Sigmoid colon (tissue), 4 donors: Measurements from ENCODE around the gene HOXB1.

ENCODE experiments used
- CTCF ChIP-seq, 4 experiments: fragments of 450-650 bp in 3 of 4; fragments of 200-600 bp in 1 of 4; IDR thresholded peaks; one replicate each; pipeline ENCODE4 v1.5.1; 2016 to 2019; ENCODE audit warnings: antibody characterized with exemption in 4 of 4, mild to moderate bottlenecking in 3 of 4, moderate library complexity in 2 of 4
- EP300 ChIP-seq, 4 donors: sonication (generic); formaldehyde crosslinking; IDR thresholded peaks; one replicate each; pipeline ENCODE4 v1.6.1; 2017; ENCODE audit warnings: antibody characterized with exemption in 4 of 4
- POLR2A ChIP-seq, 2 donors: fragments of 450-650 bp; IDR thresholded peaks; one replicate each; pipeline ENCODE4 v1.6.1; 2016; ENCODE audit warnings: antibody characterized with exemption in 2 of 2, mild to moderate bottlenecking in 2 of 2, moderate library complexity in 2 of 2

GRCh38 chr17:48506246-48506645, 24.6 kb downstream of the HOXB1 start:
- no peak for TF ChIP-seq POLR2A (IDR thresholded peaks at IDR 0.05)
- TF ChIP-seq CTCF (IDR thresholded peaks at IDR 0.05), result no peak
- no peak for TF ChIP-seq EP300 (IDR thresholded peaks at IDR 0.05)
